IgD-negative memory B cell (primary cell): Measurements from ENCODE around the gene GPR161. TPM values are rescaled to one million over a fixed set of nuclear protein-coding genes. Genes with fewer than 3 reads are reported as not detected.

ENCODE experiments used
- H3K27ac Mint-ChIP-seq, 3 donors: one replicate each; pipeline ENCODE4 v1.8.0; 2020 to 2022; ENCODE audit warnings: mild to moderate bottlenecking in 3 of 3, mixed read lengths in 3 of 3, moderate library complexity in 1 of 3
- H3K27me3 Mint-ChIP-seq: one replicate; pipeline ENCODE4 v1.8.0; 2021; ENCODE audit warnings: mixed read lengths
- H3K36me3 Mint-ChIP-seq: one replicate; pipeline ENCODE4 v1.8.0; 2020; ENCODE audit warnings: mild to moderate bottlenecking, mixed read lengths
- H3K4me1 Mint-ChIP-seq, 3 donors: one replicate each; pipeline ENCODE4 v1.8.0; 2020 to 2022; ENCODE audit warnings: mixed read lengths in 3 of 3, mild to moderate bottlenecking in 1 of 3
- H3K4me3 Mint-ChIP-seq, 4 donors: one replicate each; pipeline ENCODE4 v1.8.0; 2020 to 2022; ENCODE audit warnings: mild to moderate bottlenecking in 4 of 4, mixed read lengths in 4 of 4, moderate library complexity in 3 of 4
- H3K9me3 Mint-ChIP-seq, 3 donors: one replicate each; pipeline ENCODE4 v1.8.0; 2020 to 2021; ENCODE audit warnings: mixed read lengths in 3 of 3, mild to moderate bottlenecking in 1 of 3
- polyA plus RNA-seq: library from polyadenylated mRNA; unstranded; fragments of 300-500 nt; fragmentation: Illumina TruSeq; gene quantifications from one replicate; pipeline ENCODE4 v1.2.3, GENCODE V29; 2021

GPR161 gene
- polyA plus RNA-seq, 1 donor from 2014 or later = not detected

DNA sequence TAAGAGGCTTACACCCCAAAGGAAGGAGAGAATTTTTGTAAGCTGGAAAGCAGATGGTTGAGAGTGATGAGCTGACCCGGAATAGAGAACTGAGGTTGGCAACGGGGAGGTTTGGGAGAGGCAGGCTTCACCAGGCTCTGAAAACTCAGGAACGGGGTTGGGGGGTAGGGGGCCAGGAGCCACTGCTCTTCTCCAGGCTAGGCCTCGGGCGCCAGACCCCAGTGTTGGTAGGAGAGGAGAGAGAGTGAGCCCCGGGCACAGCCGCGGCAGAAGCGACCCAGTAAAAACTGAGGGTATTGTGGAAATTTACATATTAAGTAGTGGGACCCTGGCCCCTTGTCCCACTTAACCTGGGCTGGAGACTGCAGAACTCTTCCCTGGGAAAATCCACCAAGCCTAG, 45.7 kb downstream of the GPR161 start:
- peaks cover 6% of the 10 kb centered on the region for H3K27me3 Mint-ChIP-seq
- H3K27ac Mint-ChIP-seq = no peak overlapping the region
- no peaks in the 10 kb centered on the region for H3K9me3 Mint-ChIP-seq
- no peaks in the 10 kb centered on the region for H3K4me1 Mint-ChIP-seq
- peaks cover 3% of the 10 kb centered on the region for H3K36me3 Mint-ChIP-seq
- H3K4me3 Mint-ChIP-seq = no peak overlapping the region

DNA sequence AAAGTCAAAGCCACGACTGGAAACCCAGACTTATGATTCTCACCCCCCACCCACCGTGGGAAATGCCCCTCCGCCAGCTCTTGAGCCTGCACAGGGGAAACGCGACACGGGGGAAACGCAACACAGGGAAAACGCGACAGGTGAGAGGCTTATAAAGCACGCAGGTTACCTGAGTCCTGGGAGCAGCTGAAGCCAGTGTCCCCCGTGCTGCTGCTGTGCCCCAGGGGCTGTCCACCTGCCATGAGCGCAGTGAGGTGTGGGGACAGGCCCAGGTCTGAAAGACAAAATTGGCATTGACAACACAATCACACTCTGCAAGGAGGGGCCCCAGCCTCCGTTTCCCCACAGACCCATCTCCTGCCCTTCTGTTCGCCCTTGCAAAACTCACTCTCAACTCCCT, 46.3 kb downstream of the GPR161 start:
- Mint-ChIP-seq H3K4me1 (no peaks in the 10 kb centered on the region), H3K27ac (no peak overlapping the region), H3K9me3 (no peaks in the 10 kb centered on the region), H3K27me3 (peaks cover 7% of the 10 kb centered on the region), H3K36me3 (peaks cover 2% of the 10 kb centered on the region), H3K4me3 (no peak overlapping the region)

DNA sequence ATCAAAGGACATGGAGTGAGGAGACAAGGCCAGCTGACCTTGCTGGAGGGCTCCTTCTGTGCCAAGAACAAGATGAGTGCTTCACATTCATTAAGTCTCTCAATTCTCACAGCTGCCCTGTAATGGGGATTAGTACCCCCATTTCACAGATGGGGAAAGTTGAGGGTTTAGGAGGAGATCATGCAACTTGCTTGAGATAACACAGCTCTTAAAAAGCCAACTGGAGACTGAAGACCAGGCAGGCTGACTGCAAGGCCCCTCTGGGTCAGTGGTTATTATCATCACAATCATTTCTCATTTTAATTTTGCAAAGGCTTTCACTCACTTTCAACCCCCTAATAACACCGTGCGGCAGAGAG, 46.8 kb downstream of the GPR161 start:
- Mint-ChIP-seq H3K27me3 (peaks cover 9% of the 10 kb centered on the region), H3K9me3 (no peaks in the 10 kb centered on the region), H3K4me3 (no peak overlapping the region), H3K36me3 (peaks cover 2% of the 10 kb centered on the region), H3K27ac (no peak overlapping the region), H3K4me1 (no peaks in the 10 kb centered on the region)

DNA sequence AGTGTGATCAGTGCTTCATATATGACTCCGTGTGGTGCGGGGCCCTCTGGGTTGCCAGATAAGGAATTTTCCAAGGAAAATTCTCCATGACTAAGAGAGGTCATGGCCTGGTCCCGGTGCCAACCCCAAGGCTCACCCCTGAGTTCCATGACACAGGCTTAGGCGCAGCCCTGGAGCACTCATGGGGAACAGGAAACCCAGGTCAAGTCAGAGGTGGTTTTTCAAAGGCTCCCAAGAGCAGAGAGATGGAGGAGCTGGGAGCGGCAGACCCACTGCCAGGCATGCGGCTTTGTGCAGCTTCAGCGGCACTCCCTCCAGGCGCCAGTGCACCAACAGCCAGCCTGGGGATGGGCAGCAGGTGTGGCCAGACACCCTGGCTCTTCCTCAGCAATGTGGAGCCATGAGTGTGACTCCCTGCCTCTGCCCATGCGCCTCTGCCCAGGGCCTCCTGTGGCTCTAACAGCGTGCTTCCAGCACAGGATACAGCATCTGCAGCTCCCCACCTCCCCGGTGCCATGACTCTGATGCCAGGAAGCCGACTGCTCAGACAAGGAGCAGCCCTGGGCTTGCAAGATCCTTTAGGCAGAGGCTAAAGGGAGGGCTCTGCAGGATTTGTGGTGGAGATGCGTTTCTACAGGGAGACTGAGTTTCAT, 47.3 kb downstream of the GPR161 start:
- H3K27ac Mint-ChIP-seq = no peak overlapping the region

DNA sequence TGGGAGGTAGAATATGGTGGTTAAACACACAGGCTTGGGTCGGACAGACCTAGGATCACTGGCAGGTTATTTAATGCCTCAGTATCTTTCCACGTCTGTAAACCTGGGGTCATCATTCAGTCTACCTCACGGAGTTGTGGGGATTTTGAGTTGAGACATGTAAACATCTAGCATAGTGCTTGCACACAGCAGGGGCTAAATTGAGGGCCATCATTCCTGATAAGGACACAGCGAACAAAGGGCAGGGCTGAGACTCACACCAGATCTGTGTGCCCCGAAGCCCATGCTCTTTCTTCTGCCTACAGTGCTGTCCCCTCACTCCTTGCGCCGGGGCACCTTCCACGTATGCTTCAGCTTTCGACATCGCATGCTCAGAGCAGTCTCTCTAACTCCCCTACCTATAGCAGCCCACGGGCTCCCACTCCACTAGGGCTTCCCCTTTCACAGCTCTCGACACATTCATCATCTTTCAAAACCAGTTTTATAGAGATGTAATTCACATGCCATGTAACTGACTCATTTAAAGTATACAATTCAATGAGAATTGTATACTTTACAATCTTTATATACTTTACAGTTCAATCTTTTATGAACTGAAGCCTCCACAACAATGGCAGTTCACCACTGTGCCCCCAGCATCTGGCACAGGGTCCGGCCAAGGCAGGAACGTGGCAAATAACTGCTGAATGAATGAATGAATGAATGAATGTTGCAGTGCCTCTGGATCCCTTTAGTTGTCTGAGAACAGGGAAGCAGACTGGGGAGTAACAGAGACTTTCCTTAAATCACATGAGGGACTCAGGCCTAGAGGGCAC, 48.0 kb downstream of the GPR161 start:
- Mint-ChIP-seq H3K4me1 (no peaks in the 10 kb centered on the region), H3K9me3 (no peaks in the 10 kb centered on the region), H3K4me3 (no peak overlapping the region), H3K27ac (no peak overlapping the region), H3K27me3 (peaks cover 9% of the 10 kb centered on the region), H3K36me3 (peaks cover 4% of the 10 kb centered on the region)

More for the DNA sequence above, 47.3 kb downstream of the GPR161 start:
- no peaks in the 10 kb centered on the region for H3K9me3 Mint-ChIP-seq
- H3K4me1 Mint-ChIP-seq = no peaks in the 10 kb centered on the region
- peaks cover 4% of the 10 kb centered on the region for H3K36me3 Mint-ChIP-seq
- H3K27me3 Mint-ChIP-seq = peaks cover 9% of the 10 kb centered on the region
- H3K4me3 Mint-ChIP-seq = no peak overlapping the region

DNA sequence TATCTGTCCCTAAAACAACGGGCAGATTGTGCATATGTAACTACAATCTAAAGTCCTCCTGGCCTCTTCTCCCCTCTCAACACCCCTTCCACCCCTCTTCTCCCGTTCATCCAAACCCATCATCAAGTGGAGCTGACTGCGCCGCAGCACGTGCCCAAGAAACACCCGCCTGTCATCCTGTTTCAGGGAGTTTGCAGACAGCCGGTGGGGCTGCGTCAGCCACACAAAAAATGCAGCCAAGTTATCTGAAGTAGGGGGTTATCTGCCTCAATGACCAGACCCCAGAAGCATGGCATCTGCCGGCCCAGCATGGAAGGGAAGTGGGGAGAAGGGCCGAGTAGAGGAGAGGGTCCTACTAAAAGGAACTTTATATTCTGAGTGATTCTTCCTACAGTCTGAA, 49.0 kb downstream of the GPR161 start:
- no peak overlapping the region for H3K27ac Mint-ChIP-seq
- H3K27me3 Mint-ChIP-seq = peaks cover 9% of the 10 kb centered on the region
- H3K9me3 Mint-ChIP-seq = no peaks in the 10 kb centered on the region
- H3K4me3 Mint-ChIP-seq = no peak overlapping the region
- peaks cover 4% of the 10 kb centered on the region for H3K36me3 Mint-ChIP-seq
- no peaks in the 10 kb centered on the region for H3K4me1 Mint-ChIP-seq

GRCh38 chr1:168086438-168086837, 50.3 kb downstream of the GPR161 start:
- Mint-ChIP-seq H3K9me3 (no peaks in the 10 kb centered on the region), H3K27ac (no peak overlapping the region), H3K27me3 (peaks cover 6% of the 10 kb centered on the region), H3K36me3 (peaks cover 4% of the 10 kb centered on the region), H3K4me3 (peak overlapping the region in 1 of 4 donors; percentile 24), H3K4me1 (no peaks in the 10 kb centered on the region)

- Mint-ChIP-seq H3K9me3 (no peaks in the 10 kb centered on the region), H3K36me3 (peaks cover 2% of the 10 kb centered on the region), H3K27ac (no peak overlapping the region), H3K4me3 (no peak overlapping the region), H3K4me1 (no peaks in the 10 kb centered on the region), H3K27me3 (peaks cover 5% of the 10 kb centered on the region)
Observed at GRCh38 chr1:168085401-168085872, 51.3 kb downstream of the GPR161 start.

DNA sequence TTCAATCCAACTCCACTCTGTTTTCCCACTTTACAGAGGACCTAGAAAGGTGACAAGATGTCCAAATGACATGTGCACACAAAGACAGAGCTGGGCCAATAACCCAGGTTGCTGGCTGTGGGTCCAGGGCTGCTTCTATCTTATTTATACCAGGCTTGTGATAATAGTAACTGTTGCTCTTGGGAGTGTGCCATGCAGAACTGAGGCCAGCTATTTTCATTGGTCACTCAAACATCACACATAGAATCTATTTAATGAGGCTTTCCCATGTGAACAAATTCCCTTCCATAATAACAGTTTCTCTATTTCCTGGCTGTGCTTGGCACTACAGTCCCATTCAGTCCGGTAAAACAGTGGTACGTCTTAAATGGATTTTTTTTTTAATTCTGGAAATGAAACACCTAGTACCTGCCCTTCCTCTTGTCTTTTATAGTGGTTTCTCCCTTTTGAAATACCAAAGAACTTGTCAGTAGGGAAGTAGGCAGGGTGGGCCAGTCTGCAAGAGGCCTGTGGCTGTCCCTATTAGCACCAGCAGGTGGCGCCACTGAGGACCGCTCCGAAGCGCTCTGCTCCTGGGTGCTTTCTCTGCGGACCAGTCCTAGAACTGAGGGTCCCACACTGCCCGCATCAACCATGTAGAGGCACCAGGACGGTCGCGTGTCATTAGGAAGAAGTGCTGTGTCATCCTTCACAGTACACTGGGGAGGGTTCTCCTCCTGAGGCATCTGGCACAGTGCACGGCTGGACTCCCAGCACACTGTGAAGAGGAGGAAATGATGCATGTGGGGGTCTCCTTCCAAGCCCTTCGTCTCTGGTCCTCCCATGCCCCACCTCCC, 52.1 kb downstream of the GPR161 start:
- Mint-ChIP-seq H3K27me3 (peaks cover 5% of the 10 kb centered on the region), H3K36me3 (peaks cover 2% of the 10 kb centered on the region), H3K4me1 (no peaks in the 10 kb centered on the region), H3K9me3 (no peaks in the 10 kb centered on the region), H3K27ac (no peak overlapping the region), H3K4me3 (no peak overlapping the region)

DNA sequence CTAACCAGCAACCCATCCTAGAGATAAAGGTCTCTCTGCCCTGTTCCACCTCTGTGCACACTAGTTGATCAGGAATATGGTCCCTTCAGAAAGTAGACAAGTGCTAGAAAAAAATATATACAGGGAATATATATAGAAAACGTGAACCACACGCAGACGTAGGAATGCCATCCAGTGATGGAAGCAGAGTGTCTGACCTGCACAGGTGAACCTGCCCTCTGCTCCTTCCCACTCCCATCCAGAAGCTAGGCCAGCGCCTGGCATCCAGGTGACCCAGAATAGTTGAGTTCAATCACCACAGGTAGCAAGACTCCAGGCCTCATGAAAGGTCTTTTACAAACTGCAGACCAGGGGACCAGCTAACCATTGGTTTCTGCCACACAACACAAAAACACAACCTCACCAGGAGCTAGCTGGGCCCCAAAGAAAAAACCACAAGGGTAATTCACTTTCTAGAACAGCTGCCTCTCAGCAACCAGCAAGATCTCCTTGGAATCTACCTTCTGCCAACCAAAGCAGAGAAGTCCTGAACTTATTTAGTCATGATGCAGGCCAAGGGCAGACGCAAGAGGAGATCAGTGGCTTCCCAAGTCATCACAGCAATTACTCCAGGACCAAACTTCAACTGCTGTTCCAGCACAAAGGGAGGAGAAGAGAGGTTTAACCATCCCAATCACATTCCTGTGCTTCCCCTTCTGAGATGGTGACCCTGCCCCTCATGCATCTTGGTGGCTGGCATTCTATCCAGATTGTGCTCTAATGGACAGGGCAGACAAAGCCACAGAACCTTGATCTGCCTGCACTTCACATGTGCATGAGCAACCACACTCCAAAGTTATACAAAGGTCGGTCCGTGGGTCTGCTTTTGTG, 53.0 kb downstream of the GPR161 start:
- Mint-ChIP-seq H3K27me3 (peaks cover 5% of the 10 kb centered on the region), H3K4me3 (no peak overlapping the region), H3K27ac (no peak overlapping the region), H3K36me3 (peaks cover 2% of the 10 kb centered on the region), H3K9me3 (no peaks in the 10 kb centered on the region), H3K4me1 (no peaks in the 10 kb centered on the region)

GRCh38 chr1:168082008-168082876, 54.5 kb downstream of the GPR161 start:
- Mint-ChIP-seq H3K27me3 (peaks cover 4% of the 10 kb centered on the region), H3K4me3 (no peak overlapping the region), H3K4me1 (no peaks in the 10 kb centered on the region), H3K9me3 (no peaks in the 10 kb centered on the region), H3K27ac (peak overlapping the region in 1 of 3 donors; percentile 40), H3K36me3 (peaks cover 2% of the 10 kb centered on the region)

DNA sequence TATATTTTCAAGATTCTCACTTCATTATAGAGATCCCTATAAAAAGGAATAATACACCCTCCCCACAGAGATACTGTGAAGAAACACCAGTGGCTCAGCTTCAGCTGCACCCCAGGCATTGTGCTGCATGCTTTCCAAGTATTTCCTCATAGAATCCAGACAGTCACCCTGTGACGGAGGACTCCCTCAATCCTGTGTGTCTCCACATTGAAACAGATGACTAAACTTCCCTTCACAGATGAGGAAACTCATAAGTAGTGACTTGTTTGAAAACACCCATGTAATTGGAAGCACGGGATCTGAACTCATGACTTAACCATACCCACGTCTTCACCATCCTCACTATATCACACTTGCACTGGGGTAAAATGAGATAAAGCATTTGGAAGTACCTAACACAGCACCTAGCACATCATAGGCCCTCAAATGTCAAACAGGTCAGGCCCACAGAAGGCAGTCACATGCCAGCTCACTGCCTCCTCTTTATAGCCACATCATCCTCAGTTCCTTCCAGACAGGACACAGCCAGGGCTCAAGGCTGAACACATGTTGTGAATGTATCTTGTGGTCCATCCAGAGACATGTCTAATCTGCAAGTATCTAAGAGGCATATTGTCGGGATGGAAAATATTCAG, 55.2 kb downstream of the GPR161 start:
- H3K4me3 Mint-ChIP-seq = no peak overlapping the region
- peaks cover 2% of the 10 kb centered on the region for H3K27me3 Mint-ChIP-seq
- no peaks in the 10 kb centered on the region for H3K9me3 Mint-ChIP-seq
- H3K36me3 Mint-ChIP-seq = peaks cover 5% of the 10 kb centered on the region
- peak overlapping the region in 1 of 3 donors; percentile 40 for H3K27ac Mint-ChIP-seq
- no peaks in the 10 kb centered on the region for H3K4me1 Mint-ChIP-seq

DNA sequence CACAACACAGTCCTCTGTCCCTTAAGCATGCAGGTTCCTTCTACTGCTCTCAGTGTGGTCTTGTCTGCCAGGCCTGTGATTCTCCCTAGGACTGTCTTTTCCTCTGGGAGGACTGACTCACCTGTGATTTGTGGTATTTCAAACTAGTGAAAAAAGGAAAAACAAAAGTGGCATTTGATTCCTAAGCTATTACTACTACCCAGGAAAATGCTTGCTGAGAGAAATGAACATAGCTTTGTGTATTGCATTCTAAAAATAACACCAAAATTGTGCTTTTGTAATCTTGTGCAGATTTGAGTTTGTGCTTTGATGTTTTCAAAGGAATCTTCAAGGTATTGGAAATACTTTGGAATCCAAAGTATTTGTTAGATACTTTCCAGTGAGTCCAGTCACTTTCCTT, 57.0 kb downstream of the GPR161 start:
- Mint-ChIP-seq H3K4me1 (no peaks in the 10 kb centered on the region), H3K36me3 (peaks cover 9% of the 10 kb centered on the region), H3K4me3 (no peak overlapping the region), H3K27ac (peak overlapping the region in 1 of 3 donors; percentile 48), H3K27me3 (no peaks in the 10 kb centered on the region), H3K9me3 (no peaks in the 10 kb centered on the region)
